Activated CD4-positive, alpha-beta T cell treated with anti-CD3 and anti-CD28 coated beads, Interleukin-2, amount 50 U/mL, for 4 hours (primary cell): ENCODE data around the gene ZBTB32.
A peak's percentile ranks its signal among the peaks of the same experiment; 100 is the strongest.
"Not testable (repeated sequence)": the region's sequence is repeated elsewhere in the genome, so short reads cannot be mapped to it uniquely, and the experiment has no call there.

ENCODE experiments used
- DNase-seq, 2 experiments: peaks; one replicate each; pipeline ENCODE4 v3.0.0-alpha.2; 2020

Gene ZBTB32, protein sequence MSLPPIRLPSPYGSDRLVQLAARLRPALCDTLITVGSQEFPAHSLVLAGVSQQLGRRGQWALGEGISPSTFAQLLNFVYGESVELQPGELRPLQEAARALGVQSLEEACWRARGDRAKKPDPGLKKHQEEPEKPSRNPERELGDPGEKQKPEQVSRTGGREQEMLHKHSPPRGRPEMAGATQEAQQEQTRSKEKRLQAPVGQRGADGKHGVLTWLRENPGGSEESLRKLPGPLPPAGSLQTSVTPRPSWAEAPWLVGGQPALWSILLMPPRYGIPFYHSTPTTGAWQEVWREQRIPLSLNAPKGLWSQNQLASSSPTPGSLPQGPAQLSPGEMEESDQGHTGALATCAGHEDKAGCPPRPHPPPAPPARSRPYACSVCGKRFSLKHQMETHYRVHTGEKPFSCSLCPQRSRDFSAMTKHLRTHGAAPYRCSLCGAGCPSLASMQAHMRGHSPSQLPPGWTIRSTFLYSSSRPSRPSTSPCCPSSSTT

DNA sequence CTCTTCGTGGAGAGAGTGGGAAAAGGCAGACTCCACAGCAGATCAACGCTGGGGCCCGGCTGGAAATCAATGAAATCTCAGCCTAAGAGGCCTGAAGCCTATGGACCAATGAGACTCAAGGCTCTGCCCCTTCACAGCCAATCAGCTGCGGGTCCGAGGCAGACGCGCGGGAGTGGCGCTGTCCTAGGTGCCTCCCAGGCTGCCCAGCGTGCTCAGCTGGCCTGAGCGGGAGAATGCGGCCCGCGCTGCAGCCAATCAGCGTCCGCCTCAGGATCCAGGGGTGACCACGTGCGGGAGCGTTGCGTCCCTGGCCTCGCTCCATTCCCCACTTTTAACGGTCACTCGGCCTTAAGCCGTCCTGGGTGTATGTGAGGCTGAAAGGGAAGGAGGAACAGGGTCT, at the start of gene ZBTB32:
TSS of gene ZBTB32 (plus strand) at position 341 of the 400 bp plus-strand sequence. CDS start 10,069 bp downstream, outside the sequence.
- no peak for DNase-seq

DNA sequence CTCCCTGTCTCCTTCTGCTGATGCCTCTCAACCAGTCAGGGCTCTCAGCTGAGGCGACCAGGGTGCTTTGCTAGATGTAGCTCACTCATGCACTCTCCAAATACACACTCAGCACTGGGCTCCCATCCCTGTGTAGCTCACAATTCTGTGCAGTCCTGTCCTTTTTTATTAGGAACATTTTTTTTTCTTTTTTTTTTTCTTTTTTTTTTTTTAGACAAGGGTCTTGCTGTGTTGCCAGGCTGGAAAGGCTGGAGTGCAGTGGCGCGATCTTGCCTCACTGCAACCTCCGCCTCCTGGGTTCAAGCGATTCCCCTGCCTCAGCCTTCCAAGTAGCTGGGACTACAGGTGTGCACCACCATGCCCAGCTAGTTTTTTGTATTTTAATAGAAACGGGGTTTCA, 49.5 kb upstream of the ZBTB32 start:
- DNase-seq = not testable (repeated sequence)

DNA sequence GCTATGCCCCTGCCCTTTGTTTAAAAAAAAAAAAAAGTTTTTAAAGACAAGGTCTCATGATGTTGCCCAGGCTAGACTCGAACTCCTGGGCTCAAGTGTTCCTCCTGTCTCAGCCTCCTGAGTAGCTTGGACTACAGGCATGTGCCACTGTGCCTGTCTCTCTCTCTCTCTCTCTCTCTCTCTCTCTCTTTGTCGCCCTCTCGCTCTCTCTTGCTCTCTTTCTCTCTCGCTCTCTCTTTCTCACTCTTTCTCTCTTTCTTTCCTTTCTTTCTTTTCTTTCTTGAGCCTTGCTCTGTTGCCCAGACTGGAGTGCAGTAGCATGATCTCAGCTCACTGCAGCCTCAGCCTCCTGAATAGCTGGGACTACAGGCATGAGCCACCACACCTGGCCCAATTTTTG, 48.8 kb upstream of the ZBTB32 start:
- DNase-seq = no peak

DNA sequence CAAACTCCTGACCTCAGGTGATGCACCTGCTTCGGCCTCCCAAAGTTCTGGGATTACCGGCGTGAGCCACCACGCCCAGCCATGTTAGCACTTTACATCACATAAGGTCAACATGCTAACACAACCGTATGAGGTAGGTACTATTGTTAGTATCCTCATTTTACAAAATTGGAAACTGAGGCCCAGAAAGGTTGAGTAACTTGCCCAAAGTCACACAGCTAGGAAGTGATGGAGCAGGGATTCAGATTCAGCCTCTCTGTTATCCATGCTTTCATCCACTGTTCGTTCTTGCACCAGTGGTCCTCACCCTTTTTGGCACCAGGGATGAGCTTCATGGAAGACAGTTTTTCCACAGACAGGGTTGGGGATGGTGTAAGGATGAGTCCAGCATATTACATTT, 47.7 kb upstream of the ZBTB32 start:
- no peak for DNase-seq

DNA sequence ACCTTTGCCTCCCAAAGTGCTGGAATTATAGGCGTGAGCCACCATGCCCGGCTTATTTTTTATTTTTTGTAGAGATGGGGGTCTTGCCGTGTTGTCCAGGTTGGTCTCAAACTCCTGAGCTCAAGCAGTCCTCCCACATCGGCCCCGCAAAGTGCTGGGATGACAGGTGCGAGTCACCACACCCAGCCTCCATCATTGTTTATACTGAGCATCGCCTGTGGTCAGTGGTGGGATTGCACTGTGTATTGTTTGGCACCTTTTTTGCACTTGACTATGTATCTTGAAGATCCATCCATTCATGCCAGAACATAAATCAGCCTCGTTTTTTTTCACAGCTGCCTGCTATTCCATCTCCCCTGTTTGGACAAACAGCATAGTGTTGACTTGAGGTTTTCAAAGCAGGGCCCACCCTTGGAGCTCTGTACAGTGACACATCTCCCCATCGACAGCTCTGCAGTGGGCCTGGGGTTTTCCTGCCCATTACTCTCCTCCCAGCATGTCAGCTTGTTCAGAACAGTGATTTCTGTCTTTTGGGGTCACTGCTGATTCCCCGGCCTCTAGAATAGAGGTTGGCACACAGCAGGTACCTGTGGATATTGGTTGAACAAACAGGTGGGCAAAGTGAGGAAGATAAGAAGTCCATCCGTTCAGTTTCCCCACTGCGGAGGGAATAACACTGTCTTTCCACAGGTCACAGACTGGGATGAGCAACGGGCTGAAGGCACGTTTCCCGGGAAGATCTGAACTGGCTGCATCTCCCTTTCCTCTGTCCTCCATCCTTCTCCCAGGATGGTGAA, 46.3 kb upstream of the ZBTB32 start:
- DNase-seq = no peak

DNA sequence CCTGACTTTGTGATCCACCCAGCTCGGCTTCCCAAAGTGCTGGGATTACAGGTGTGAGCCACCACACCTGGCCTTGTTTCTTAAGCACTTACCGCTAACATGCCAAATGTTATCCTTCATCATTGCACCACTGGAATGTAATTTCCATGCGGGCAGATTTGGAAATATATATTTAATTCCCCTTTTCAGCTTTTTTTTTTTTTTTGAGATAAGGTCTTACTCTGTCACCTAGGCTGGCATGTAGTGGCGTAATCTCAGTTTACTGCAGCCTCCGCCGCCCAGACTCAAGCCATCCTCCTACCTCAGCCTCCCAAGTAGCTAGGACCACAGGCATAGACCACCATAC, 42.4 kb upstream of the ZBTB32 start:
- DNase-seq = no peak

DNA sequence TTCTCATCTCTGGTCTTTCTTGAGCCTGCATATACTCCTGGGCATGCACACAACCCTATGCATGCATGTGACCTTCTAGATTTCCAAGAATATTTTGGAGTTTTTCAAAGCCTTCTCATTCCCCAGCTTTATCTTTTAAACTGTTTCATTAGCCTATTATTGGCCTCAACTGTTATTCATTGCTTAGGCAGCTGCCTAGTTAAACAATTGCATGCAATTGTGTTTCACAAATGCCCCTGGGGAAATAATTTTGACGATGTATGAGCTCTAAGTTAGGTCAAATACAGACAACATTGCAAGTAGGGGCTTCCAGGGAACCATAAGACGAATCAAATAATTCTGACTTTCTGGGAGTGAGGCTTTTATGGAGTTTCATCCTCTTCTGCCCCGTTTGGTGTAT, 40.4 kb upstream of the ZBTB32 start:
- no peak for DNase-seq

DNA sequence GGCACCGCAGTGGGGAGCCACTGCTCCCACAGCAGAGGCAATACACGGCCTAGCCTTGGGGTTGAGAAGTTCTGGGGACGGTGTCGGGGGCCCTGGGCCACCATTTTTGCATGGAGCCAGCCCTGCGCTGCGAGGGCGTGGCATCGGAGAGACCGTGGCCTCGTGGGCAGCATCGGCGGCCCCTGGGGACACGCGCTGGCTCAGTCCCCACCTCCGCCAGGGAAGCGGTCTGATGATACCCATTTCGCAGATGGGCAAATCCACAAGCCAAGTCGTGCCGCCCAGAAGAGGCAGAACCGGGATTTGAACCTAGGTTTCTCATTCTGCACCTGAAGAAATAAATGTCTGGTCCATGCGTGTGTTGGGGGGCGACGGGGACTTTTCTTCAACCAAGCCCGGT, 39.2 kb upstream of the ZBTB32 start:
- DNase-seq = no peak

DNA sequence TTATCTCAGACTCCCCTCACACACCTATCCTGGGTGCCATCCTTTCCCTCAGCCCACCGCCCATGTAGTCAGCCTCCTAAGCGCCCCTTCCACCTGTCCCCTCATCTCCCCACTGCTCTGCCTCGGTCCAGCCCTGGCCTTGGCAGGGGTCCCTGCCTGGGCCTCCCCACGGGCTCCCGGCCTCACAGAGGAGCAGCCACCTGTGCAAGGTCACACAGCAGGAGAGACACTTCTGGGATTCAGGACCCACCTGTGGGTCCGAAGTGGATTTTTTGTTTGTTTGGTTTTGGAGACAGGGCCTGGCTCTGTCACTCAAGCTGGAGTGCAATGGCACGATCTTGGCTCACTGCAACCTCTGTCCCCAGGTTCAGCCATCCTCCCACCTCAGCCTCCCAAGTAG, 38.8 kb upstream of the ZBTB32 start:
- DNase-seq = no peak

DNA sequence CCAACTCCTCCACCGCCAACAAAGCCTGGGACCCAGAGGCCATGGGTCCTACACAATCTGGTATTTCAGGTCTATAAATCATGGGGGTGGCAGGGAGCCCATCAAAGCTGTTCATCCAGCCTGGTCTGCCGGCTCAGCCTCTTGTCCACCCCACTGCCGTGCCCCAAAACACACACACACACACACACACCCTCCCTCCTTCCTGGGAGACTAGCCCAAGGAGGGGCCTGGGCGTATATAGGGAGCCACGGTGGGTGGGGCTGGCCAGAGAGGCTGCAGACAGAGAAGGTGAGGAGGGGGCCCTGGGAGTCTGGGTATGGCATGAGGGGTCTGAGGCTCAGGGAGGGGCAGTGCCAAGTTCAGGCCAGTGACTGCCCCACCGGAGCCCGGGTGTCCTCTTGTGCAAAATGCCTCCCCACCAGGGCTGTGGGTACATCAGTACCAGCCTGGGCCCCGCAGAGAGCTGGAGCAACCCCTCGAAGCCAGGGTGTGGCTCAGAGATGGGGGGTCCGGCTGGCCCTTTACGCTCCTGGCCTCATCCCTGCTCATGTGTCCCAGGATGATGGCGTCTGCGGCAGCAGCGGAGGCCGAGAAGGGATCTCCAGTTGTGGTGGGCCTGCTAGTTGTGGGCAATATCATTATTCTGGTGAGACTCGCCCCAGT, 38.0 kb upstream of the ZBTB32 start, which contains the start of gene UPK1A:
TSS of gene UPK1A (plus strand) at position 267 of the 663 bp plus-strand sequence. CDS start at position 563, 296 bp downstream.
- no peak for DNase-seq

DNA sequence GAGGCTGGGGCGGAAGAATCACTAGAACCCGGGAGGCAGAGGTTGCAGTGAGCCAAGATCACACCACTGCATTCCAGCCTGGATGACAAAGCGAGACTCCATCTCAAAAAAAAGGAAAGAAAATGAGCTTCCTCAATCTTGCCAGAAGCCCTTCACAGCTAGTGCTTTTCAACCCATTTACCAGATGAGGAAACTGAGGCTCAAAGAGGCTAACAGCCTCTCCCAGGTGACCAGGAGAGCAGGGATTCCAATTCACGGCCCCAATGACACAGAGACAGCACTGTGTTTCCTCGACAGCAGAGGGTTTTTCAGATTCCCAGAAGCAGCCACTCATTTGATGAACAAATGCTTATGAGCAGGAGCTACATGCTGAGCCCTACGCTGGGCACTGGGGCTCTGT, 34.8 kb upstream of the ZBTB32 start:
- DNase-seq = no peak

DNA sequence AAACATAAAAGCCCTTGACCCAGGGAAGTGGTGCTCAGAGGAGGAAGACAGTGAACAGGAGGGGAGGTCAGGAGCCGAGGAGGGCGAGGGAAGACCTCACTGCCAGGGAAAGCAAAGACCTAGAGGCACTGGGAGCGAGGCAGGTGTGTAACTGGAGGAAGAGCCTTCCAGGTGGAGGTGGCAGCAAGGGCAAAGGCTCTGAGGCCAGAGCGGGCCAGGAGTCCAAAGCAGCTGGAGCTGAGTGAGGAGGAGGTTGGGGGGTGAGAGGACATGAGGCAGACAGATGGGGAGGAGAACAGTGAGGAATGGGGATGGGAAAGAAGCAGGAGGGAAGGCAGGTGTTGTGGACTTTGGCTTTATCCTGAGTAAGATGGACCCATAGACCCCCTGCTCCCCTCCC, 34.4 kb upstream of the ZBTB32 start:
- DNase-seq = no peak

DNA sequence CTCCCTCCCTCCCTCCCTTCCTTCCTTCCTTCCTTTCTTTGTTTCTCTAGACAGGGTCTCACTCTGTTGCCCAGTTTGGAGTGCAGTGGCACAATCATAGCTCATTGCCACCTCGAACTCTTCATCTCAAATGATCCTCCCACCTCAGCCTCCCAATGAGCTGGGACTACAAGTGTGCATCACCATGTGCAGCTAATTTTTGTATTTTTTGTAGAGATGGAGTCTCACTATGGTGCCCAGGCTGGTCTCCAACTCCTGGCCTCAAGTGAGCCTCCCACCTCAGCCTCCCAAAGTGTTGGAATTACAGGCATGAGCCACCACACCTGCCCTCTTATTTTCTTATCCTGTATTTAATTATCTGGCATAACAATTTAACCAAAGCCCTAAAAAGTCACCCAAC, 33.7 kb upstream of the ZBTB32 start:
- no peak for DNase-seq

DNA sequence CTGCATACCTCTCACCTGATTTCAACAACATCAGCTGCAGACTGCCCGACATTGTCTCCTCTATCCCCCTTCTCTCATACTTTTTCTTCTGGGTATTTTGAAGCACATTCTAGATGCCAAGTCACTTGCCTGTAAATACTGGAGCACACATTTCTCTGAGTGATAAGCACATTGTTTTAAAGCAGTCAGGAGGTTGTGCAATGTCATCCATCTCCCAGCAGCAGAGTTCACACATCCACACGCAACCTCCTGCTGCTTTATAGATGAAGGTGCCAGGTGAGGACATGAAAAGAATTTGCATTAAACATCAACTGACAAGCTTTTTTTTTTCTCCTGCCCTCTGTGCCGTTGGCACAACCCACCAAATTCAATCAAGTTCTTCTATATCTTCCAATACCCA, 32.5 kb upstream of the ZBTB32 start:
- no peak for DNase-seq

DNA sequence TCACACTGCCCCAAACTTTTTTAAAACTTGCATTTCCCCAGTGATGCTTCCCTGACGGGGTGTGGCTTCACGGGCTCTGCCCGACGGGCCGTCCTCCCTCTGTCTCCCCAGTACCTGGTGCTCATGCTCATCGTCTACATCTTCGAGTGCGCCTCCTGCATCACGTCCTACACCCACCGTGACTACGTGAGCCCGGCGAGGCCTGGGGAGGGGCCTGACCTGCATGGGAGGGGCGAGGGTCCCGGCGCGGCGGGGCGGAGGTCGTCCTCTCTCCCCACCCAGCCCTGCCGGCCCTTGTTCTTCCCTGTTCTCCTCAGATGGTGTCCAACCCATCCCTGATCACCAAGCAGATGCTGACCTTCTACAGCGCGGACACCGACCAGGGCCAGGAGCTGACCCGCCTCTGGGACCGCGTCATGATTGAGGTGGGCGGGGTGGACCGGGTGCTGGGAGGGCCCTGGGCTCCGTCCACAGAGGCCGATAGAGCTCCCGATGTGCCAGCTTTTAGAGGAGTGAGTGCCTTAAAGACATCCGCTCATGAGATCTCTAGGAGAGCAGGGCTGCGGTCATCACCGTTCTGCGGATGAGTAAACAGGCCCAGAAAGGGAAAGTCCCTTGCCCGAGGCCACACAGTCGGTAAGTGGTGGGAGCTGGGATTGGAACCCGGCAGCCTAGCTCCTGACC, 31.1 kb upstream of the ZBTB32 start:
- peak; percentile 22 to 30 for DNase-seq

DNA sequence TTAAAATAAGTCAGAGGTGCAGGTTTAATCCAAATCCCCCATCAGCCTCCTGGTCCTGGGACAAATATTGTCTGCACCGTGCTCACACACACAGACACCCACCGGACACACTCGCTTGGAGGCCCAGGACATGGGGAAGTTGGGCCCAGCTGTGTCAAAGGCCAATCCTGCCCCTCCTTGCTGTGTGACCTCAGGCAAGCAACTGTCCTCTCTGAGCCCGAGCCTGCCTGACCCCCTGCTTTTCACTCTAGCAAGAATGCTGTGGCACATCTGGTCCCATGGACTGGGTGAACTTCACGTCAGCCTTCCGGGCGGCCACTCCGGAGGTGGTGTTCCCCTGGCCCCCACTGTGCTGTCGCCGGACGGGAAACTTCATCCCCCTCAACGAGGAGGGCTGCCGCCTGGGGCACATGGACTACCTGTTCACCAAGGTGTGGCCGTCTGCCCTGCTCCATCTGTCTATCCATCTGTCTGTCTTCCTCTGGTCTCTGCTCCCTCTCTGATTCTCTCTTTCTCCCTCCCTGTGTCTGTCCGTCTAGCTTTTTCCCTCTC, 28.7 kb upstream of the ZBTB32 start:
- DNase-seq = no peak

DNA sequence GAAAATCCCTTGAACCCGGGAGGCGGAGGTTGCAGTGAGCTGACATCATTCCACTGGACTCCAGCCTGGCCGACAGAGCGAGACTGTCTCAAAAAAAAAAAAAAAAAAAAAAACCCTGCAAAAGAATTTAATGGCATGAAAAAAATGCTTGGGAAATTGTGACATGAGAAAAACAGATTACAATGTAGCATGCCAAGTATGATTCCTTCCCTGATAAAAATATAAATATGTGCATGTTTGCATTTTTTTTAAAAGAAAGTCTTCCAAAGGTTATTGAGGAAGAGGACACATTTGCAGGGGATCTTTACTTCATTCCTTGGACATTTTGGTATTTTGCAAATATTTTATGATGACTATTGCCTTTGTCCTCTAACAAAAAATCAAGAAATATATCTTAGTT, 14.5 kb upstream of the ZBTB32 start:
- no peak for DNase-seq

DNA sequence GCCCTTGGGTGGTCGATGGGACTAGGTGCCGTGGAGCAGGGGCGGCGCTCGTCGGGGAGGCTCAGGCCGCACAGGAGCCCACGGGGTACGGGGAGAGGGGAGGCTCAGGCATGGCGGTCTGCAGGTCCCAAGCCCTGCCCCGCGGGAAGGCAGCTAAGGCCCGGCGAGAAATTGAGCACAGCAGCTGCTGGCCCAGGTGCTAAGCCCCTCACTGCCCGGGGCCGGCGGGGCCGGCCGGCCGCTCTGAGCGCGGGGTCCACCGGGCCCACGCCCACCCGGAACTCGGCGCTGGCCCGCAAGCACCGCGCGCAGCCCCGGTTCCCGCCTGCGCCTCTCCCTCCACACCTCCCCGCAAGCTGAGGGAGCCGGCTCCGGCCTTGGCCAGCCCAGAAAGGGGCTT, 13.3 kb upstream of the ZBTB32 start:
- not testable (repeated sequence) for DNase-seq

DNA sequence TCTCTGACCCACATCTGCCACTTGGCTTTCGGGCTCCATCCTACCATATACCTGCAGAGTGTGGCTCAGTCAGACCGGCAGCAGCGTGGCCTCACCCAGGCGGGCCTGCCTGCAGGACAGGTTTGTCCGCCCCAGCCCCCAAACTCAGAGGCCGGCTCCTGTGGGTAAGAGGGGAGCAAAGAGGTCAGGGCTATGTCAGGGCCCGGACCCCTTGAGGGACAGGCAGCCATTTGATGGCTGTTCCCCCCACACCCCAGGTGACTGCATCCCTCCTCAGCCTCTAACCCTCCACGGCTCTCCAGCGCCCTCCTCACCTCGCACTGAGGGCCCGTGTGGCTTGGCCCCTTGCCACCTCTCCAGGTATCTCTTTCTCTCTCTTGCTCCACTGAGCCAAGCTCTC, 12.3 kb upstream of the ZBTB32 start:
- no peak for DNase-seq

DNA sequence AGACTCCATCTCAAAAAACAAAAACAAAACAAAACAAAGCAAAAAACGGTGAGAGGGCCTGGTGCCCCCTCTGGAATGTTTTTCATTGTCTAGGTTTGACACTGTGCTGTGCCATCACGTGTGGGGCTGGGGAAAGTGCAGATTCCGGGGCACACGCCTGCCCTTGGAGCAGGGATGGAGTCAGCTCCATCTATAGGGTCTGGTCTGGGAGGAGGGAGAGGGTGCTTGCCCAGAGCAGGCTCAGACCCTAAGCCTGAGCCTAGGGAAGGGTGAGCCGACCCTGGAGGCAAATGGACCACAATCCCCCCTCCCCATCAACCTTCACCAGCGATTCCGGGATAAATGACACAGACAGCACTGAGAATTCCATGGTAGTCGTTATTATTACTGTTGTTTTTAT, 10.9 kb upstream of the ZBTB32 start:
- DNase-seq = no peak

DNA sequence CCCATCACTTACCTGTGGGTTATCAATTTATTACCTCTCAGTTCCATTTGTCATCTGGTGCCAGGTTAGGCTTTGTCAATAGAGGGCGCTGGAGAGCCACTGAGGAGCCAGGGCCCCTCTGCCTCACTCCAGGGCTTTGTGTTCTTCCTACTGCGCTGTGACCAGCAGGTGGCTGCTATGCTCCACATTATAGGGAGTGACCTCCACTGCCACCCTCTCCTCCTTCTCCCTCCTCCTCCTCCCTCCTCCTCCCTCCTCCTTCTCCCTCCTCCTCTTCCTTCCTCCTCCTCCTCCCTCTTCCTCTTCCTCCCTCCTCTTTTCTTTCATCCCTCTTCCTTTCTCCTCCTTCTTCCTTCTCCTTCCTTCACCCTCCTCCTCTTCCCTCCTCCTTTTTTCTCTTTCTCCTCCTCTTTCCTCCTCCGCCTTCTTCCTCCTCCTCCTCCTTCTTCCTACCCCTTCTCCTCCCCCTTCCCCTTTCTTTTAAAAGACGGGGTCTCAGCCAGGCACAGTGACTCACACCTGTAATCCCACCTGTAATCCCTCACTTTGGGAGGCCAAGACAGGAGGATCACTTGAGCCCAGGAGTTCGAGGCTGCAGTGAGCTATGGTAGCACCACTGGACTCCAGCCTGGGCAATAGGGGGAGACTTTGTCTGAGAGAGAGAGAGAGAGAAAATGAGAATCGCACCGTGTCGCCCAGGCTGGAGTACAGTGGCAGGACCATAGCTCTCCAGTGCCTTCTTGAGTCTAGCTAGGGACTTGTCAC, 10.3 kb upstream of the ZBTB32 start:
- DNase-seq = peak; percentile 89 to 91

DNA sequence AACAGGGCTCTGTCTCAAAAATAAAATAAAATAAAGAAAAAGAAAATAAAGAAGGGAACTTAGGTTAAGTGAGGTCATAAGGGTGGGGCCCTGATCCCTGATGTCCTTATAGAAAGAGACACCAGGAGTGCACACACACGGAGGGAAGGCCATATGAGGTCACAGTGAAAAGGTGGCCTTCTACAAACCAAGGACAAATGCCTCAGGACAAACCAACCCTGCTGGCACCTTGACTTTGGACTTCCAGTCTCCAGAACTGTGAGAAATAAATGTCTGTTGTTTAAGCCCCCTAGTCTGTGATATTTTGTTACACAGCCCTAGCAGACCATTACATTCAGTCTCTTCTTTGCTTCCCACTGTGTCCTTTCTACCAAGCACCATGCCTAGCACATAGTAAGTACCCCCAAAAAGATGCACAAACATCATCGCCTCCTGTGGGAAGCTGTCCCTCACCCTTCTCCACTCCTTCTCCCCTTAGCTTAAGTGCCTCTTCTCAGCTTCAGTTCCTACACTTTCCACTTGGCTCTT, 8.4 kb upstream of the ZBTB32 start:
- no peak for DNase-seq
